Muscle of arm (tissue), 12 donors: ENCODE measurements around the gene MLLT11. TPM values are rescaled to one million over a fixed set of nuclear protein-coding genes. Genes with fewer than 3 reads are reported as not detected.
"Not testable (repeated sequence)": the region's sequence is repeated elsewhere in the genome, so short reads cannot be mapped to it uniquely, and the experiment has no call there.

Experiments used
- DNase-seq: peaks from one replicate; pipeline ENCODE4 v3.0.0-alpha.2; 2013
- polyA plus RNA-seq, 12 donors: library from polyadenylated mRNA; unstranded; fragments of 120-200 nt; gene quantifications; one replicate each; pipeline ENCODE4 v1.2.1, GENCODE V29; 2013; ENCODE audit not compliant: insufficient read length in 12 of 12

The MLLT11 gene
- polyA plus RNA-seq, 12 donors = 8.1 to 23.4 (median 16.6) TPM; not detected in 1

DNA sequence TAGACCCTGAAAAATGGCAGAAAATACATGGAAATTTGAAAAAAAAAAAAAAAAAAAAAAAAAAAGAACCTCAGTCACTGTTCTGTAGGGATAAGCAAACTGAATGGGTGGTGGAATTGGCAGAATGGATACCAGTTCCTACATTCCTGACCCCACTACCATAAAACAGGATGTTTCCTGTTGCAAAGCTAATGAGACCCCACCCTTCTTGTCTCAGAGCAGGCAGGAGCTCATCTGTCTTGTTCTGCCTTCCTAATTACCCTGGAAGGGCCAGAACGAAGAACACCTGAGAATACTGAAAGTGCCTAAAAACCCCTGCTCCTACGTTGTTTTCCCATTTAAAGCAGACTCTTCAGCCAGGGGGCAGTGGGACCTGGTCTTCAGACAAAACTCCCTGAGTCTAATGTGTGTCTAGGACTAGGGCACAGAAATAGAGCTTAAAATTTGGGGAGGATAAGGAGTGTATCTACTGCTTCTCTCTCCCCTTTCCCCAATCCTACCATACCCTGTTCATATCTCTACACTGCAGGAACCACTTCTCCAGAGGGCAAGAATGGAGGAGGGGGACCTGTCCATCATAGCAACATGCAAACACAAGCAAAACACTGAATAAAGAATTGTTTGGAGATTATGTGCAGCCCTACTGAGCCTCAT is 8.7 kb upstream of the MLLT11 start:
- no peak for DNase-seq

DNA sequence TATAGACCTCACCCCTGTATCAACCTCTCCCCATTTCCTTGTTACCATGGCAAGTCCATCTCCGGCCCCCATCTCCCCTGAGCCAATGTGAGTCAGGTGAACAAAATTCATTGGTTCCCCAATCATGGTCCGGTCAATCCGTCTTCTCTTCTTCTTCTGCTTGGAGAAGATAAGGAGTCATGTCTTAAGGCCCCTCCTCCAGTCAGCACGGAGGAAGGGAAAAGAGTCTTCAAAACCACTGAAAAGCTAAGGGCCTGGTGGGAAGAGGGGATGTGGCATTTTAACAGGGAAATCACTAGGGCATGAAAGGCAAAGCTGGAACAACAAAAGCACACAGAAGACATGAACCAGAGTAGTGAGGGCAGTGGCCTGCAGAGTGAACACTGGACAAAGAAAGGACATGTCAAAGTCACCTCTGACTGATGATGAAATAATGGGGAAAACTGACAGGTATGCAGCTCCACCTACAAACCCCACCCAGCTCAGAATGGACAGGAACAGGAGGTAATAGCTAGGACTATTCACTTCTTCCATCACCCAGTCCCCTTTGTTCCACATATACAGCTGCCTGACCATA is 5.1 kb upstream of the MLLT11 start:
- no peak for DNase-seq

GRCh38 chr1:151055581-151055980 is 4.6 kb upstream of the MLLT11 start:
- no peak for DNase-seq

- DNase-seq = no peak
Measured at GRCh38 chr1:151056149-151056548, 4.0 kb upstream of the MLLT11 start.

GRCh38 chr1:151058692-151059091 is 1.5 kb upstream of the MLLT11 start:
- DNase-seq = peak; percentile 45

- peak; percentile 89 for DNase-seq
Measured at GRCh38 chr1:151059109-151060006, 839 bp upstream of the MLLT11 start, which contains the start of gene CDC42SE1. Gene CDC42SE1, minus strand, starts transcription at chr1:151059622. Its CDS starts 3,892 bp downstream, at chr1:151055730.

DNA sequence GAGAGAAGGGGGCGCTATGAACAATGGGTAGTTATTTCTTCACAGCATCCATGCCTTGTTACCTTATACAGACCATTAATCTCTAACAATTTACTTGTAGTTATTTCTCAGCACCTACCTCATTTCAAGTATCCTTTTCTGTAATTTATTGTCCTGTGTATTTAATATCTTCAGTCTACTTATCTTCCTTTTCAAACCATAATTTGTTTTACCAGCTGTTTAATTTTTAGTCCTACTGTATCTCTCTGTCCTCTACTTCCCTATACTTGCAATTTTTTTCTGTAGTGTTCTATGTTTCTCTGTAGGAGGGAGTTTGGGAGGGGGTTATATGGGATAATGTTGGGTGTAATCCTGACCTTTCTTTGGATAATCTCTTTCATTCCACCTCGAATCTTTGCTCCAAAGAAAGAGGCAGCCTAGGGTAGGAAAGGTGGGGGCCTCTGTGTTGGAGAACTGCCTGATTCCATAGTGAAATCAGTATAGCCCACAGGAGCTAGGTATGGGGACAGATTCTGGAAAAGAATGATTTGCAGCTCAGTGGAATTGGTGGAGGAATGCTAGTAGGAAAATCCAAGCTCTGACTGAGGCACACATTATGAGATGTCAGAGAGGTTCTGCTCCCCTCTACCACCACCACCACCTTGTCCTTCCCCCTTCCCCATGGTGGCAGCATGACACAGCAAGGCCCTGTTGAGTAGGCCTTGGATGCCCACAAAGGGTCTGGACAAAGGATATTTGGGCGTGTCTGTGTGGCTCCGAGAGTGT is 642 bp downstream of the MLLT11 start:
- no peak for DNase-seq

DNA sequence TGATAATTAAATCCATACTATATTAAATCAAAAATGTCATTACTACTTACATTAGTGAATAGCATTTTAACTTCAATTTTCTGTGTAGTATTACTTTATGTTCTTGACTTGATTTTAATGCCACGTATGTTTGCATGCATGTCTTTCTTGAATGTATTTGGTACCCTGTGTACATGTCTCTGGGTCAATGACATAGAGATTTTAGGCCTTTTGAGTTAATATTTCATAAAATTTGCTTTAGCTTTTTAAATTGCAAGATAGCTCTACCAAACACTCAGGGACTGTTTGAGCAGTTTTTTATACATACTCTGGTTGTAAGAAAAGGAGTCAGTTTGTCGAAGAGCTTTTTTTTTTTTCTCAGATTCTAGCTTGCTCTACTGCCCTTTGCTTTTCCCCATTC is 1.5 kb downstream of the MLLT11 start:
- DNase-seq = no peak

GRCh38 chr1:151062741-151063371 is 2.7 kb downstream of the MLLT11 start:
- no peak for DNase-seq

- no peak for DNase-seq
Measured at GRCh38 chr1:151065089-151065645, 5.0 kb downstream of the MLLT11 start.

DNA sequence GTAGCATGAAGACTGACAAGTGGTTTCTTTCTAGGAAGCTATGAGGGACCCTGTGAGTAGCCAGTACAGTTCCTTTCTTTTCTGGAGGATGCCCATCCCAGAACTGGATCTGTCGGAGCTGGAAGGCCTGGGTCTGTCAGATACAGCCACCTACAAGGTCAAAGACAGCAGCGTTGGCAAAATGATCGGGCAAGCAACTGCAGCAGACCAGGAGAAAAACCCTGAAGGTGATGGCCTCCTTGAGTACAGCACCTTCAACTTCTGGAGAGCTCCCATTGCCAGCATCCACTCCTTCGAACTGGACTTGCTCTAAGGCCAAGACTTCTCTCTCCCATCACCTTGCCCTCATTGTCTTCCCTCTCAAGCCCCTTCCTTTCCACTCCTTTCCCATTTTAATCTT is 7.0 kb downstream of the MLLT11 start:
- no peak for DNase-seq

DNA sequence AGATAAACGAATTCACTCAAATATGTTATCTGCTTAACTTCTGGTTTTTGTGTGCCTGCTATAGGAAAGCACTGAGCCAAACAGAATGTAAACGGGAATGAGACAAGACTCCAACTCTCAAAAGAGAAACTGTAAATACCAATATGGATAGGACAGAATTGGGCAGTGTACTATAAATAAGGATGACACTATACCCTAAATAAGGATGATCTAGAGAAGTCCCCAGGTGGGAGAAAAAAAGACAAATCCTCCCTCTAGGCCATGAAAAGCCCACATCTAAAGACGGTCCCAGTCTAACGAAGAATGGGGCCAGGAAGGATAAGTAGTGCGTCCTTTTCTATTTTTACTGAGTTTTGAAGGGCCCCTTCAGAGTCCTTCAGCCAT is 8.9 kb downstream of the MLLT11 start:
- no peak for DNase-seq

DNA sequence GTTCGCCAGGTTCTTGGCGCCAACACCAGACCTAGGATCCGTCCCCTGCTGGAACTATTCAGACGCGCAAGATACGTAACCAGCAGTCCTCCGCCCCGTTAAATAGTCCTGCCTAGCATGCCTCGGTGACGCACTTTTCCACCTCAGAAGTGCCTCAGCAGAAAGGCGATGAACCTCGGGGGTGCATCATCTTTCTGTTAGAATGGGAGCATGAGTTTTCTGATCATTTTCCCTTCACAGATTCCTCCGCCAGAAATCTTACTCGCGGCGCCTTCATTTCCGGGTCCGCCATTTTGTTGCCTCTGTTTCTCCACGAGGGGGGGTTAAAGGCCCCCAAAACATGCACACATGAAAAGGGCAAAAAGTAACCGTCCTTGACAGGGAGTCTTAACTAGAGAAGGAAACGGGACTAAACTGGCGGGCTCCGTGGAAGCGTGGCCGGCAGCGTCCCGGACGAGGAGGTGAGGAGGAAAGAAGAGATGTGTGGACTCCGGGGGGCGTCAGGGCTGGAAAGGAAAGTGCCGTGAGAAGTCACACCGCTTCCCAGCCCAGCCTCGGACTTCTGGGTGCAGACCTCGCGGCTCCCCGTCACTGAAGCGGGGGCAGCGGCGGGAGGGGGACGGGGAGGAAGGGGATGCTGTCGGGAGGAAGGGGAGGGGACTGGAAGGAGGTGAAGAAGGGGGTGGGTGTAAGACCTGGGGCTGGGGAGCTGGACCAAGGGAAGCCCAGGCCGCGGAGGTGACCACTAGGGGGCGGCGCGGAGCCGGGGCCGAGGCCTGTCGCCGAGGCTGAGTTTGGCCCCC is 10.5 kb downstream of the MLLT11 start, which contains the start of gene GABPB2:
TSS of gene GABPB2 (plus strand) at position 288 of the 803 bp plus-strand sequence. CDS start 17,429 bp downstream, outside the sequence.
- DNase-seq = peak; percentile 98

DNA sequence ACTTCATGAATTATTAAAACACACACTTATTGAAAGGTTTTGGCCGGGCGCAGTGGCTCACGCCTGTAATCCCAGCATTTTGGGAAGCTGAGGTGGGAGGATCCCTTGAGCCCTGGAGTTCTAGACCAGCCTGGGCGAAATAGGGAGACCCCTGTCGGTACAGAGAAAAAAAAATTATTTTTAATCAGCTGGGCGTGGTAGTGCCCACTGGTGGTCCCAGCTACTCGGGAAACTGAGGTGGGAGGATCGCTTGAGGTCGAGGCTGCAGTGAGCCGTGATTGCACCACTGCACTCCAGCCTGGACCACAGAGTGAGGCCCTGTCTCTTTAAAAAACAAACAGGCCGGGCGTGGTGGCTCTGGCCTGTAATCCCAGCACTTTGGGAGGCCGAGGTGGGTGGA is 12.0 kb downstream of the MLLT11 start:
- no peak for DNase-seq

- DNase-seq = no peak
Measured at GRCh38 chr1:151085953-151086559, 25.9 kb downstream of the MLLT11 start.

GRCh38 chr1:151097426-151097825 is 37.2 kb downstream of the MLLT11 start:
- not testable (repeated sequence) for DNase-seq

- DNase-seq = no peak
Measured at GRCh38 chr1:151098126-151098525, 37.9 kb downstream of the MLLT11 start.

- no peak for DNase-seq
Measured at GRCh38 chr1:151104630-151105029, 44.4 kb downstream of the MLLT11 start.

DNA sequence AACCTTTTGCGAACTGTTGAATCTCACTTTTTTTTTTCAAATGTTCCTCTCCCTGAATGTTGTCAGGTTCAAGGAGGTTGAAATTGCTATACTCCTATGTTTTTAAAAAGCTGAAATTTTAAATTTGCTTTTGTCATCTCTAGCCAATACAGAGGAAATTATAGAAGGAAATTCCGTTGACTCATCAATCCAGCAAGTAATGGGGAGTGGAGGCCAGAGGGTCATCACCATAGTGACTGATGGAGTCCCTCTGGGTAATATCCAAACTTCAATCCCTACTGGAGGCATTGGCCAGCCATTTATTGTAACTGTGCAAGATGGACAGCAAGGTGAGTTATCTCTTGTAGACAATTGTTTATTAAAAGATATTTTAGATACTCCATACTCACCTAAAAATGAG is 46.7 kb downstream of the MLLT11 start:
- DNase-seq = no peak

DNA sequence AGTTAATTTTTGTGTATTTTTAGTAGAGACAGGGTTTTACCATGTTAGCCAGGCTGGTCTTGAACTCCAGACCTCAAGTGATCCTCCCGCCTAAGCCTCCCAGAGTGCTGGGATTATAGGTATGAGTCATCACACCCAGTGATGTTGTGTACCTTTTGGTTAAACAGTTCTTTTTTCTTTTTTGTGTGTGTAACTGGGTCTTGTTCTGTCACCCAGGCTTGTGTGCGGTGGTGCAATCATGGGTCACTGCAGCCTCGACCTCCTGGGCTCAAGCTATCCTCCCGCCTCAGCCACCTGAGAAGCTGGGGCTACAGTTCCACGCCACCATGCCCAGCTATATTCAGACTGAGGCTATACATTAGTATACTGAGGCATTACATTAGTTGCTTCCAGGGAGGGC is 48.1 kb downstream of the MLLT11 start:
- DNase-seq = no peak
